Pulmonary artery endothelial cell (primary cell): ENCODE data around the gene SLC6A2. TPM values are rescaled to one million over a fixed set of nuclear protein-coding genes. Genes with fewer than 3 reads are reported as not detected.

Experiments used
- total RNA-seq: library from RNA; depleted of rRNA; stranded (reverse); fragments of >200 nt; gene quantifications from 2 replicates; pipeline ENCODE4 v1.2.3, GENCODE V29; 2014

The SLC6A2 gene
- total RNA-seq, 1 donor from 2014 or later: not detected

Other genes starting within 250 kb of the SLC6A2 start
- 214 and 219 TPM in 2 replicates for gene MMP2, start 176.8 kb upstream of the SLC6A2 start, total RNA-seq
- 22.9 and 46.5 TPM in 2 replicates for gene LPCAT2, start 146.9 kb upstream of the SLC6A2 start, total RNA-seq
- 0.66 and 1.9 TPM in 2 replicates for gene CAPNS2, start 89.3 kb upstream of the SLC6A2 start, total RNA-seq
- gene CES1, start 177.1 kb downstream of the SLC6A2 start, total RNA-seq: 0.13 TPM in 1 of 2 replicates, not detected in the other
- not detected in 2 replicates for gene CES5A, start 219.4 kb downstream of the SLC6A2 start, total RNA-seq